Sigmoid colon (tissue), 4 donors: ENCODE results near the gene PRRT3.

Source experiments
- EP300 ChIP-seq, 4 donors: sonication (generic); formaldehyde crosslinking; IDR thresholded peaks; one replicate each; pipeline ENCODE4 v1.6.1; 2017; ENCODE audit warnings: antibody characterized with exemption in 4 of 4
- POLR2A ChIP-seq, 2 donors: fragments of 450-650 bp; IDR thresholded peaks; one replicate each; pipeline ENCODE4 v1.6.1; 2016; ENCODE audit warnings: antibody characterized with exemption in 2 of 2, mild to moderate bottlenecking in 2 of 2, moderate library complexity in 2 of 2
- POLR2AphosphoS5 ChIP-seq, 4 donors: sonication (generic); formaldehyde crosslinking; IDR thresholded peaks; one replicate each; pipeline ENCODE4 v1.6.1; 2017; ENCODE audit warnings: antibody characterized with exemption in 4 of 4
- TF ChIP-seq, protein P1 (sequence below), 4 experiments: fragments of 450-650 bp in 3 of 4; fragments of 200-600 bp in 1 of 4; IDR thresholded peaks; one replicate each; pipeline ENCODE4 v1.5.1; 2016 to 2019; ENCODE audit warnings: antibody characterized with exemption in 4 of 4, mild to moderate bottlenecking in 3 of 4, moderate library complexity in 2 of 4

DNA sequence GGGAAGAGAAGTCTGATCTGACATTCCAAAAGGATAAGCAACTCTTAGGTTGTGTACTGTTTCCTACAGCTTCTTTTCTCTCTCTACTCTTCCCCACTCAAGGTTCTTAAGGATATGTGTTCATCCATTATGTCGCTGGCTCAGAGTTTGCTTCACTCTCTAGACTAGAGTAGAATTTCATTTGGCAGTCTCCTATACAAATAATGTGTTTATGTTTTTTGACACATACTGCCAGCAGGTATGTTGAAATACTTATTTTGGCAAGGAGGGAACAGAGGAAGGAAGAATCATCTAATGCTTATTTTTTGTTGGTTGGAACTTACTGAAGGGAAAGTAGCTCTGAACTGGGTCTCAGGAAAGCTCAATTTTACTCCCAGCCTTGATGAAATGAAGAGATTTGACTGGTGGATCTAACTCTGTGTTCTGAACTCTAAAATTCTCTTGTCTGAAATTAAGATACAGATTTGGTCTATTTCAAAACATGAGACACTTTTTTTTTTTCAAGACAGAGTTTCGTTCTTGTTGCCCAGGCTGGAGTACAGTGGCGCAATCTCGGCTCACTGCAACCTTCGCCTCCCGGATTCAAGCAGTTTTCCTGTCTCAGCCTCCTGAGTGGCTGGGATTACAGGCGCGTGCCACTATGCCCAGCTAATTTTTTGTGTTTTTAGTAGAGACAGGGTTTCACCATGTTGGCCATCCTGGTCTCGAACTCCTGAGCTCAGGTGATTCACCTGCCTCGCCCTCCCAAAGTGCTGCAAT lies 42.1 kb upstream of the PRRT3 start:
- TF ChIP-seq, protein P1, sequence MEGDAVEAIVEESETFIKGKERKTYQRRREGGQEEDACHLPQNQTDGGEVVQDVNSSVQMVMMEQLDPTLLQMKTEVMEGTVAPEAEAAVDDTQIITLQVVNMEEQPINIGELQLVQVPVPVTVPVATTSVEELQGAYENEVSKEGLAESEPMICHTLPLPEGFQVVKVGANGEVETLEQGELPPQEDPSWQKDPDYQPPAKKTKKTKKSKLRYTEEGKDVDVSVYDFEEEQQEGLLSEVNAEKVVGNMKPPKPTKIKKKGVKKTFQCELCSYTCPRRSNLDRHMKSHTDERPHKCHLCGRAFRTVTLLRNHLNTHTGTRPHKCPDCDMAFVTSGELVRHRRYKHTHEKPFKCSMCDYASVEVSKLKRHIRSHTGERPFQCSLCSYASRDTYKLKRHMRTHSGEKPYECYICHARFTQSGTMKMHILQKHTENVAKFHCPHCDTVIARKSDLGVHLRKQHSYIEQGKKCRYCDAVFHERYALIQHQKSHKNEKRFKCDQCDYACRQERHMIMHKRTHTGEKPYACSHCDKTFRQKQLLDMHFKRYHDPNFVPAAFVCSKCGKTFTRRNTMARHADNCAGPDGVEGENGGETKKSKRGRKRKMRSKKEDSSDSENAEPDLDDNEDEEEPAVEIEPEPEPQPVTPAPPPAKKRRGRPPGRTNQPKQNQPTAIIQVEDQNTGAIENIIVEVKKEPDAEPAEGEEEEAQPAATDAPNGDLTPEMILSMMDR (IDR thresholded peaks at IDR 0.05) = no peak
- no peak for TF ChIP-seq POLR2AphosphoS5 (IDR thresholded peaks at IDR 0.05)
- no peak for TF ChIP-seq POLR2A (IDR thresholded peaks at IDR 0.05)
- no peak for TF ChIP-seq EP300 (IDR thresholded peaks at IDR 0.05)
